Activated CD8-positive, alpha-beta T cell treated with anti-CD3 and anti-CD28 coated beads, Interleukin-2, amount 10 ng/mL, durations not matched to agents 7 days and 5 days (primary cell): ENCODE data around the gene SORL1. TPM values are rescaled to one million over a fixed set of nuclear protein-coding genes. Genes with fewer than 3 reads are reported as not detected.
A peak's percentile ranks its signal among the peaks of the same experiment; 100 is the strongest.

Source experiments
- ATAC-seq: fragments of 150-1000 bp; cut with Tn5 transposase; one replicate; pipeline ENCODE4 v1.10.0; 2021; ENCODE audit warnings: moderate library complexity
- CTCF ChIA-PET: fragments of 350-600 bp; sonication (Branson Sonifier 250); formaldehyde crosslinking; loops from one replicate; lab custom pipeline; 2021; ENCODE audit warnings: antibody characterized with exemption; lab: Charles Lee
- POLR2A ChIA-PET: fragments of 350-600 bp; sonication (Branson Sonifier 250); formaldehyde crosslinking; loops from one replicate; lab custom pipeline; 2021; ENCODE audit warnings: antibody characterized with exemption; lab: Charles Lee
- DNase-seq: peaks from one replicate; pipeline ENCODE4 v3.0.0-alpha.2; 2020
- H3K27ac Mint-ChIP-seq: one replicate; pipeline ENCODE4 v1.8.0; 2021; ENCODE audit warnings: mild to moderate bottlenecking, mixed read lengths
- H3K27me3 Mint-ChIP-seq: one replicate; pipeline ENCODE4 v1.8.0; 2021; ENCODE audit warnings: low read depth, mixed read lengths
- H3K36me3 Mint-ChIP-seq: one replicate; pipeline ENCODE4 v1.8.0; 2021; ENCODE audit warnings: low read depth, mixed read lengths
- H3K4me1 Mint-ChIP-seq: one replicate; pipeline ENCODE4 v1.8.0; 2021; ENCODE audit warnings: low read depth, mixed read lengths
- H3K4me3 Mint-ChIP-seq: one replicate; pipeline ENCODE4 v1.8.0; 2021; ENCODE audit warnings: mild to moderate bottlenecking, mixed read lengths
- H3K9me3 Mint-ChIP-seq: one replicate; pipeline ENCODE4 v1.8.0; 2022; ENCODE audit warnings: mixed read lengths; ENCODE audit not compliant: insufficient read depth
- total RNA-seq, 2 experiments: library from RNA; stranded (reverse); gene quantifications; one replicate each; pipeline ENCODE4 v1.2.3, GENCODE V29; 2021

Gene SORL1
- total RNA-seq, 2 experiments from 2014 or later, result 98.9 to 107 TPM

- POLR2A ChIA-PET, result interaction anchor here (0.6 to 0.7 kb wide), 2 partner anchors 66 to 942 kb away, joined by 3 read pairs; no protein-coding TSS in a partner anchor
- DNase-seq (peak; percentile 76), ATAC-seq (peak; percentile 71)
- Mint-ChIP-seq H3K4me3 (peak overlapping the region; percentile 46), H3K4me1 (peaks cover 64% of the 10 kb centered on the region), H3K36me3 (peaks cover 4% of the 10 kb centered on the region), H3K27me3 (no peaks in the 10 kb centered on the region), H3K27ac (peak overlapping the region; percentile 84), H3K9me3 (no peaks in the 10 kb centered on the region)
- CTCF ChIA-PET, result interaction anchor here (0.8 to 1.5 kb wide), 4 partner anchors 10 to 174 kb away, joined by 3 to 8 read pairs (median 4); no protein-coding TSS in a partner anchor
Measured at GRCh38 chr11:121417055-121417551, 35.0 kb upstream of the SORL1 start.

- CTCF ChIA-PET, result interaction anchor here (0.8 to 1.5 kb wide), 4 partner anchors 10 to 174 kb away, joined by 3 to 8 read pairs (median 4); no protein-coding TSS in a partner anchor
- Mint-ChIP-seq H3K9me3 (no peaks in the 10 kb centered on the region), H3K27me3 (no peaks in the 10 kb centered on the region), H3K27ac (peak overlapping the region; percentile 84), H3K4me3 (peak overlapping the region; percentile 46), H3K4me1 (peaks cover 69% of the 10 kb centered on the region), H3K36me3 (peaks cover 4% of the 10 kb centered on the region)
- DNase-seq, result no peak
- no peak for ATAC-seq
- POLR2A ChIA-PET, result interaction anchor here (0.5 to 0.7 kb wide), 3 partner anchors 65 to 1023 kb away, joined by 3 to 4 read pairs (median 3); no protein-coding TSS in a partner anchor
Measured at GRCh38 chr11:121417607-121418006, 34.5 kb upstream of the SORL1 start.

GRCh38 chr11:121418625-121419114, 33.4 kb upstream of the SORL1 start:
- no peaks in the 10 kb centered on the region for H3K9me3 Mint-ChIP-seq
- H3K4me1 Mint-ChIP-seq, result peaks cover 70% of the 10 kb centered on the region
- DNase-seq (peak; percentile 77), ATAC-seq (peak; percentile 64)
- ChIA-PET CTCF (interaction anchor here (1.0 kb wide), 1 partner anchor 38 kb away, joined by 3 read pairs; no protein-coding TSS in a partner anchor), POLR2A (interaction anchor here (2.1 kb wide), 1 partner anchor 33 kb away, joined by 8 read pairs; no protein-coding TSS in a partner anchor)
- no peak overlapping the region for H3K4me3 Mint-ChIP-seq
- H3K27me3 Mint-ChIP-seq, result no peaks in the 10 kb centered on the region
- H3K27ac Mint-ChIP-seq, result peak overlapping the region; percentile 27
- peaks cover 6% of the 10 kb centered on the region for H3K36me3 Mint-ChIP-seq

- CTCF ChIA-PET, result interaction anchor here (0.7 to 2.2 kb wide), 6 partner anchors 9 to 101 kb away, joined by 3 to 10 read pairs (median 4); no protein-coding TSS in a partner anchor
- DNase-seq (no peak), ATAC-seq (no peak)
- POLR2A ChIA-PET, result interaction anchor here (2.1 kb wide), 1 partner anchor 32 kb away, joined by 8 read pairs; no protein-coding TSS in a partner anchor
- Mint-ChIP-seq H3K4me1 (peaks cover 72% of the 10 kb centered on the region), H3K4me3 (no peak overlapping the region), H3K27me3 (peaks cover 2% of the 10 kb centered on the region), H3K27ac (no peak overlapping the region), H3K9me3 (no peaks in the 10 kb centered on the region), H3K36me3 (peaks cover 13% of the 10 kb centered on the region)
Measured at GRCh38 chr11:121419836-121420235, 32.3 kb upstream of the SORL1 start.

- peaks cover 2% of the 10 kb centered on the region for H3K27me3 Mint-ChIP-seq
- H3K9me3 Mint-ChIP-seq, result peaks cover 5% of the 10 kb centered on the region
- no peak for DNase-seq
- H3K4me3 Mint-ChIP-seq, result no peak overlapping the region
- ChIA-PET POLR2A (interaction anchor here (2.1 kb wide), 1 partner anchor 31 kb away, joined by 8 read pairs; no protein-coding TSS in a partner anchor), CTCF (interaction anchor here (0.7 to 2.2 kb wide), 9 partner anchors 10 to 101 kb away, joined by 3 to 10 read pairs (median 3); partner anchors contain the start of gene SORL1)
- H3K36me3 Mint-ChIP-seq, result peaks cover 18% of the 10 kb centered on the region
- H3K4me1 Mint-ChIP-seq, result peaks cover 71% of the 10 kb centered on the region
- peak overlapping the region; percentile 41 for H3K27ac Mint-ChIP-seq
- ATAC-seq, result no peak
Measured at GRCh38 chr11:121420398-121420797, 31.7 kb upstream of the SORL1 start.

GRCh38 chr11:121421149-121421901, 30.8 kb upstream of the SORL1 start:
- Mint-ChIP-seq H3K27me3 (peaks cover 2% of the 10 kb centered on the region), H3K36me3 (peaks cover 18% of the 10 kb centered on the region), H3K9me3 (peaks cover 5% of the 10 kb centered on the region), H3K4me3 (no peak overlapping the region), H3K27ac (peak overlapping the region; percentile 23), H3K4me1 (peaks cover 69% of the 10 kb centered on the region)
- no peak for ATAC-seq
- ChIA-PET CTCF (interaction anchor here (0.8 to 2.2 kb wide), 10 partner anchors 11 to 84 kb away, joined by 3 to 10 read pairs (median 3); partner anchors contain the start of gene SORL1), POLR2A (interaction anchor here (1.3 kb wide), 1 partner anchor 30 kb away, joined by 3 read pairs; no protein-coding TSS in a partner anchor)
- DNase-seq, result no peak

GRCh38 chr11:121422675-121423074, 29.4 kb upstream of the SORL1 start:
- peaks cover 66% of the 10 kb centered on the region for H3K4me1 Mint-ChIP-seq
- DNase-seq, result peak; percentile 29
- no peak overlapping the region for H3K4me3 Mint-ChIP-seq
- peaks cover 5% of the 10 kb centered on the region for H3K9me3 Mint-ChIP-seq
- ChIA-PET CTCF (no interaction called here), POLR2A (no interaction called here)
- no peak for ATAC-seq
- peak overlapping the region; percentile 3 for H3K27ac Mint-ChIP-seq
- H3K36me3 Mint-ChIP-seq, result peaks cover 18% of the 10 kb centered on the region
- H3K27me3 Mint-ChIP-seq, result peaks cover 2% of the 10 kb centered on the region

- DNase-seq (no peak), ATAC-seq (no peak)
- no peak overlapping the region for H3K4me3 Mint-ChIP-seq
- ChIA-PET CTCF (no interaction called here), POLR2A (interaction anchor here (0.6 kb wide), 1 partner anchor 53 kb away, joined by 3 read pairs; no protein-coding TSS in a partner anchor)
- H3K4me1 Mint-ChIP-seq, result peaks cover 39% of the 10 kb centered on the region
- H3K27ac Mint-ChIP-seq, result no peak overlapping the region
- peaks cover 5% of the 10 kb centered on the region for H3K9me3 Mint-ChIP-seq
- H3K36me3 Mint-ChIP-seq, result peaks cover 15% of the 10 kb centered on the region
- peaks cover 5% of the 10 kb centered on the region for H3K27me3 Mint-ChIP-seq
Measured at GRCh38 chr11:121425828-121426227, 26.3 kb upstream of the SORL1 start.

- peaks cover 30% of the 10 kb centered on the region for H3K4me1 Mint-ChIP-seq
Measured at GRCh38 chr11:121426476-121427399, 25.4 kb upstream of the SORL1 start.

GRCh38 chr11:121427400-121427744, 24.7 kb upstream of the SORL1 start:
- peaks cover 15% of the 10 kb centered on the region for H3K36me3 Mint-ChIP-seq
- ChIA-PET CTCF (interaction anchor here (0.6 to 2.2 kb wide), 8 partner anchors 10 to 109 kb away, joined by 3 to 6 read pairs (median 4); no protein-coding TSS in a partner anchor), POLR2A (interaction anchor here (0.6 to 1.4 kb wide), 4 partner anchors 14 to 36 kb away, joined by 3 to 5 read pairs (median 3); partner anchors contain the start of genes SORL1 and SORL1-AS1)
- H3K27ac Mint-ChIP-seq, result no peak overlapping the region
- peaks cover 5% of the 10 kb centered on the region for H3K27me3 Mint-ChIP-seq
- ATAC-seq, result no peak
- H3K4me1 Mint-ChIP-seq, result peaks cover 24% of the 10 kb centered on the region
- no peak for DNase-seq
- no peak overlapping the region for H3K4me3 Mint-ChIP-seq
- H3K9me3 Mint-ChIP-seq, result peaks cover 5% of the 10 kb centered on the region

More at GRCh38 chr11:121426476-121427399, 25.4 kb upstream of the SORL1 start:
- DNase-seq (peak; percentile 65), ATAC-seq (peak; percentile 92)
- Mint-ChIP-seq H3K9me3 (peaks cover 5% of the 10 kb centered on the region), H3K27ac (peak overlapping the region; percentile 32), H3K36me3 (peaks cover 15% of the 10 kb centered on the region), H3K27me3 (peaks cover 5% of the 10 kb centered on the region), H3K4me3 (peak overlapping the region; percentile 54)
- ChIA-PET POLR2A (interaction anchor here (1.1 to 1.4 kb wide), 3 partner anchors 15 to 36 kb away, joined by 3 to 5 read pairs (median 3); partner anchors contain the start of genes SORL1 and SORL1-AS1), CTCF (interaction anchor here (1.0 to 2.2 kb wide), 7 partner anchors 9 to 107 kb away, joined by 3 to 6 read pairs (median 5); no protein-coding TSS in a partner anchor)
